GM21528 (cell line): ENCODE data around the gene HECTD2.

Experiments used
- ATAC-seq: cut with Tn5 transposase; IDR thresholded peaks from one replicate; pipeline ENCODE4 v1.9.1; 2021; ENCODE audit warnings: mild to moderate bottlenecking, moderate library complexity; ENCODE audit not compliant: unreplicated experiment, low FRiP score

HECTD2 gene

GRCh38 chr10:91562839-91563581 lies 152.9 kb downstream of the HECTD2 start:
- no peak for ATAC-seq

GRCh38 chr10:91564026-91564425 lies 153.9 kb downstream of the HECTD2 start:
- ATAC-seq = no peak
